Skin of body (tissue), 2 donors: ENCODE results near the gene USP54. TPM values are rescaled to one million over a fixed set of nuclear protein-coding genes. Genes with fewer than 3 reads are reported as not detected.
A peak's percentile ranks its signal among the peaks of the same experiment; 100 is the strongest.

Experiments
- DNase-seq: peaks from one replicate; lab custom pipeline; 2025; lab: John Stamatoyannopoulos, UW
- total RNA-seq: library from RNA; depleted of rRNA; stranded (reverse); fragments of >200 nt; gene quantifications from one replicate; pipeline ENCODE4 v1.2.3, GENCODE V29; 2014

The USP54 gene
- total RNA-seq, 1 donor from 2014 or later, result 34.8 TPM

DNA sequence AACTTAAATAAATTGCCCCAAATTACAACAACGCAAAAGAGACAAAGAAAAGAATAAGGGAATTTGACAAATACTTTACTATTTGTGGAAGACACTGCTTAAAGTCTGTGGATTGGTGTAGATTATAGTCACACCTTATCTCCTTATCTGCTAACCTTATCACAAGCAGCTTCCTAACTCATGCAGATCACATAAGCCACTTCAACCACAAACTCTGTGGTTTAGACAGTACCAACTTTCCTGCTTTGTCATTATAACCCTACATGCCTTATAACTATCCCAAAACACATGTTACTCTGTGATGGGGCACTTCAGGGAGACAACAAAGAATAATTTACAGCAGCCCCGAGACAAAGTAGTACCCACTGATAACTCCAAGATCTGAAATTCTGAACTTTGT is 53.9 kb downstream of the USP54 start:
- no peak for DNase-seq

DNA sequence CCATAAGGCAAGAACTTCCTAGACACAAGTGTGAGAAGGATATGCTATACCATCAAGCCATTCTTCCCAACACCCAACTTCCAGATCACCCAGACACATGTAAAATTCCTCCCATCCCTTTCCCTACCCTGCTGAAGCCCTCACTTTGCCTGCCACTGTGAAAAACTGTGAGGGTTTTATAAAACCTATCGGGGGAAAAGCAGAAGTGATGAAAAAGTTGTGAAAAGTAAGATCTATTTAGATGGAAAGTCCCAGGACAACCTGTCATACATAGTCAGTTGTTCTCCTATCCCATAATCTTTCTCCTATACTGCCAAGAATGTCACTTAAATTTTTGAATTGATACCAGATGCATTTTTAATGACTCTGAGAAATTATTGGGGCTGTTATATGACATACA is 56.3 kb downstream of the USP54 start:
- no peak for DNase-seq

DNA sequence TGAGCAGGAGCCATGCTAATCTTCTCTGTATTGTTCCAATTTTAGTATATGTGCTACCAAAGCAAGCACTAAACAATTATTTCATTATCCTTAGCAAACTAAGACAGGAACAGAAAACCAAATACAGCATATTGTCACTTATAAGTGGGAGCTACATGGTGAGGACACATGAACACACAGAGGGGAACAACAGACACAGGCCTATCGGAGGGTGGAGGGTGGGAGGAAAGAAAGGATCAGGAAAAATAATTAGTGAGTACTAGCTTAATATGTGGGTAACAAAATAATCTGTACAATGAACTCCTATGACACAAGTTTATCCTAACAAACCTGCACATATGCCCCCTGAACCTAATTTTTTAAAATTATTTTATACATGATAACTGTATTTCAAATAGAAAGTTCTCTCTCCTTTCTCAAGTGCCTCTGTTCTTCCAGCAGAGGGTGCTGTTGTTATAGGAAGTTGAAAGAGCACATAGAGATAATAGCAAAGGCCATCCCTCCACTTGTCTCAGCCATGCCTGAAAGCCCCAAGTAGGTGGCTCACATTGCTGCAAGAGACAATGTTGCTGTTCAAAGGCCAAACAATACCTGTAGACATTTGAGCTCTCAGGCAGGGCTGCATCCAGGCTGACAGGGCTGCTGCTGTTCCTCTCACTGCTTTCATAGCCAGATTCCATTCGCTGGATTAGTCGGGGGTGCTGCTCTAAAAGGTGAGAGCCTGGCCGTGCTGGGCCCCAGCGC is 61.9 kb downstream of the USP54 start:
- peak; percentile 37 for DNase-seq

DNA sequence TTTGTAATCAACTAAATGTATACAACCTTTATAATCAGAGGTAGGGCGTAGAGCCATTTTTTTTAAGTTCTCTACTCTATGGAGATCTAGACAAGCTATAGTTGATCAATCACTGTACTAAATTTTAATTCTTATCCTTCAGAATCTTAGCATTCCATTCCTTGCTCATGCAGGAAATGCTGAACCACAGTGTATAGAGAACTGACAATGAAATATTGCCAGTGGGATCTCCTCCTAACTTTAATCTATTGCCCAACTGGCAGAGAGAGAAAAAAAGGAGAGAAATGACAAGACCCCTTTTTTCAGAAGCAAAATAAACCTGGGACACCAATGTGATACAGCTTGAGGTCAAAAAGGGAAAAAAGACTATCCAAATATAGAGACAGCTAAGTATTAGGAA is 68.9 kb downstream of the USP54 start:
- no peak for DNase-seq

DNA sequence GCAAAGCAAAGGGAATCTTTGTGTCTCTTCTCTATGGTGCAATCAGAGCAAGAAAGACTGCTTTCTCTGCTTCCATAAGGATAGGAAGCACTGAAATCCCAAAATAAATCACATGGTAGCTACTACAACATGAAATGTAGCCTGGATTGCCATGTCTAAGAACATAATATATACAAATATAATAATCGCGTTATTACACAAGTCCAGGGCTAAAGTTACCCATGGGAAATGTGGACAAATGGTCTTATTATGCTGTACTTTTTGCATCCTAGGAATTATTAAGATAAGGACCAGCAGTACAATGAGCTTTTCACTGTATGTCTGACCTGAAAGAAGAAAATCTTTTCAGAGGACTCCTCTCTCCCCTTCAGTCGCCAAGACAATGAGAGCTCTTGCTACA is 71.8 kb downstream of the USP54 start:
- no peak for DNase-seq

DNA sequence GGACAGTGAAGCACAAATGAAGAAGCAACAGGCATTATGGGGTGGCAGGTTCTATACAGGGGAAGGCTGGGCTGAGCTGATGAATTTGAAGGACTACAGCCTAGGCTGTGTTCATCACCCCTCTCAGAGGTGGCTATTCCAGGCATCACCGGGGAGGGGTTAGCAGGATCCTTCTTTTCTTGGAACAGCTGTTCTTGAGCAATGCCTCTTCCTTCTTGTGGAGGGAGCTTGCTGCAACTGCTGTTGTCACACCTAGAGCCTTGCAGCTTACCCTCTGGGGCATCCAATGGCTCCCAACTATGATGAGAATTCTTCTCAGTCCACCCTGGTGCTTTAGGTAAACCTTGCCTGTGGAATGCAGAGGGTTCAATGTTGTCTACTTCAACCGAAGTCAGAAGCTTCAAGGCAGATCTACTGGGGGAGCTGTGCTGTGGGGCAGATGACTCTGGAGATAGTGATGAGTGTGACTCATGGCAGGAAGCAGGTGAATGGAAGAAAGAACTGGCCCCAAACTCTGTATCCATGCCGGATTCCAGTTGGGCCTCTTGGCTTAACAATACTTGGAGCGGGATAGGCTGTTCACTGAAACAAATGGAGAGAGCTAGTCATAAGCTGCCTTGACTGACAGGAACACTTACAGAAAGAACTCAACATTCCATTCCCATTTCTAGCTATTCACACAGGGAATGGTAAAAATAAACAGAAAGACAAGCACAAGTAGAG is 73.8 kb downstream of the USP54 start:
- no peak for DNase-seq

DNA sequence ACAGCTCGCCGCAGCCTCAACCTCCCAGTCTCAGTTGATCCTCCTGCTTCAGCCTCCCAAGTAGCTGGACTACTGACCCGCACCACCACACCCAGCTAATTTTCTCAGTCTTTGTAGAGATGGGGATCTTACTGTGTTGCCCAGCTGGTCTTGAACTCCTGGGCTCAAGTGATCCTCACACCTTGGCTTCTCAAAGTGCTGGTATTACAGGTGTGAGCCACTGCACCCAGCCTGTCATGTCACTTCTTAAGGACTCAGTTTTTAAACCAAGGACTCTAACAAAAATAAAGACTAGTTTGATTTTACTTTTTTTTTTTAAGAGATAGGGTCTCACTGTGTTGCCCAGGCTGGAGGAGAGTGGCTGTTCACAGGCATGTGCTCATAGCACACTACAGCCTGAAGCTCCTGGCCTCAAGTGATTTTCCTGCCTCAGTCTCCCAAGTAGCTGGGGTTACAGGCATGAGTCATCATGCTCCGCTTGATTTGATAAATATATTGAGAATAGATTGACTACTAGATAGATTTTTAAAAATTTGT is 78.9 kb downstream of the USP54 start:
- no peak for DNase-seq

DNA sequence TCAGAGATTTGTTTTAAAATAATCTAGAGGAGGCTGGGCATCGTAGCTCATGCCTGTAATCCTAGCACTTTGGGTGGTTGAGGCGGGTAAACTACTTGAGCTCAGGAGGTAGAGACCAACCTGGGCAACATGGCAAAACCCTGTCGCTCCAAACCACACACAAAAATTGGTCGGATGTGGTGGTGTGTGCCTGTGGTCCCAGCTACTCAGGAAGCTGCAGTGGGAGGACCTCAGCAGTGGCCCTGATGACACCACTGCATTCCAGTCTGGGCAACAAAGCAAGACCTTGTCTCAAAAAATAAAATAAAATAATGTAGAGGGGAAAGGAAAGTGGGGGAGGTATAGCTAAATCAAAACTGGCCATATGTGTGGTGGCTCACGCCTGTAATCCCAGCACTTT is 81.4 kb downstream of the USP54 start:
- no peak for DNase-seq

DNA sequence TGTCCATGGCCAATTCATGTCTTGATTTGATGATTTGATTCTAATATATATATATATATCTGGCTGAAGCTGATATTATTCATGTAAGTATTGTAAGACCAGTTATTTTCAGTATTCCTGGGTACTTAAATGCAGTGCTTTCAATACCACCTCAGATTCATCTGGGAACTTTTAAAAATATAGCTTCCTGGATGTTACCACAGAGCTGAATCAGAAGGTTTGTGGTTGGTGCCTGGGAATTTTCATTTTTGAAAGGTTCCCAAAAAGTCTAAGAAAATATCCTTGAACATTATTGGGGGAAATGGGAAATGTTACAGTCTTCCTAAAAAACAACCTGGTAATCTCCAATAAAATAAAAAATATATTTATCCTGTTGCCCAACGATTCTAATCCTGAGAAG is 84.7 kb downstream of the USP54 start:
- DNase-seq, result no peak

DNA sequence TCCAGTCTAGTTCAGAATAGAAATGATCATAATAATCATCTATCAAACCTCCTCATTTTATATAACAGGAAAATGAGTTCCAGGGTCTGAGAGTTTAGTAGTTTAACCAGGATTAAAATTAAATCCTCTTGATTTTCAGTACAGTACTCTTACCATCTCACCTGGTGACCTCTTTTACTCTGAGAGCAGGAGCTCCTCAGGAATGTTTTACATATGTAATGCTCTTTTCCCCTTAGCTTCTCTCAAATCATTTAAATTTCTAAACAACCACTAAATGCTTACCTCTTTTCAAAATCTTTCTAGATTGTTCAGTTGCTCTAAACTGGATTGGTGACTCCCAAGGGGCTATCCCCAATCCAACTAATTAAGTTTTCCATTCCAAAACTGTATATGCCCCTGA is 85.1 kb downstream of the USP54 start:
- DNase-seq, result no peak

DNA sequence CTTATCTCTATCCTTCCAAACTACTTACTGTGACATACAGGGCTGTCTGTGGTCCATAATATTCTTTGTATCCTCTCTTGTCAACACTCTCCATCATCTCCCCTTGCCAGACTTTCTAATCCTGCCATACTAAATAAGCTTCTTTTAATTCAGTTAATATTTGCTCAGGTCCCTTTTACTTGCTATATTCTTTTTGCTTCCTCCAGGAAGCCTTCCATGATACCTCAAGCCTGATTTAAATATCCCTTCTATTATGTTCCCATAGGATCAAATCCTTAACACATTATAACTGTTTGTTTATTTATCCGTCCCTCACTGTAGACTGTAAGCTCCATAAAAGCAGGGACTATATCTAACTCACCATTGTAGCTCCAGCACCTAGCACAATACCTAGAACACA is 88.1 kb downstream of the USP54 start:
- no peak for DNase-seq

DNA sequence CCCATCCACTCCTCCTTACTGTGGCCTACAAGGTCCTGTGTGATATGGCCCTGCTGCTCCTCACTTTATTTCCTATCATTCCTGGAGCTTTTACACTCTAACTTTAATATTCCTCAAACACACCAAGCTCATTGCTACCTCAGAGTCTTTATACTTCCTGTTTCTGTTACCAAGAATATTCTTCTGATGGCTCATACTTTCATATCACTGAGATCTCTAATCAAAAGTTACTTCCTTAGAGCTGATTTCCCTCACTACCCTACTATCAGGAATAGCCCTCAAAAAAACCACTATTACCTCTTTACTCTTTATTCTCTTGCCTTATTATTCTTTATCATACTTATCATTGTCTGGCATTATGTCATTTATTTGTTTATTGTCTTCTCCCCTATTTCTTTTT is 89.5 kb downstream of the USP54 start:
- no peak for DNase-seq

DNA sequence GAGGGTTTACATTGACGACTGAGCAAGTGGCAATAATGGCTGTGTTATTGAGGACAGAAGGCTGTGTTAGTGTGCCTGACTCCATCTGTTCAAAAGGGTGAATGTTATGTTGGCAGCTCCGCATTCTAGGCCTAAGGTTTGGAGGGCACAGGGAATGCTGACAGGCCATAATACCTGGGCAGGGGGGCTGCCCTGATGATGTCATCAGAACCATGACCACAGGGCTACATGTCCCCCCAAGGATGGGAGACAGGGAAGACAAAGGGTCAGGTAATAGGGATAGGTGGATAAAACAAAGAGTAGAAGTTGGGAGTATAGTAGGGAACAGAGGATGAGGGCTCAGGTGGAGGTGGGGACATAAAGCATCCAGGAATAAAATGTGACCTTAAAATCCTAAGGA is 93.5 kb downstream of the USP54 start:
- no peak for DNase-seq

DNA sequence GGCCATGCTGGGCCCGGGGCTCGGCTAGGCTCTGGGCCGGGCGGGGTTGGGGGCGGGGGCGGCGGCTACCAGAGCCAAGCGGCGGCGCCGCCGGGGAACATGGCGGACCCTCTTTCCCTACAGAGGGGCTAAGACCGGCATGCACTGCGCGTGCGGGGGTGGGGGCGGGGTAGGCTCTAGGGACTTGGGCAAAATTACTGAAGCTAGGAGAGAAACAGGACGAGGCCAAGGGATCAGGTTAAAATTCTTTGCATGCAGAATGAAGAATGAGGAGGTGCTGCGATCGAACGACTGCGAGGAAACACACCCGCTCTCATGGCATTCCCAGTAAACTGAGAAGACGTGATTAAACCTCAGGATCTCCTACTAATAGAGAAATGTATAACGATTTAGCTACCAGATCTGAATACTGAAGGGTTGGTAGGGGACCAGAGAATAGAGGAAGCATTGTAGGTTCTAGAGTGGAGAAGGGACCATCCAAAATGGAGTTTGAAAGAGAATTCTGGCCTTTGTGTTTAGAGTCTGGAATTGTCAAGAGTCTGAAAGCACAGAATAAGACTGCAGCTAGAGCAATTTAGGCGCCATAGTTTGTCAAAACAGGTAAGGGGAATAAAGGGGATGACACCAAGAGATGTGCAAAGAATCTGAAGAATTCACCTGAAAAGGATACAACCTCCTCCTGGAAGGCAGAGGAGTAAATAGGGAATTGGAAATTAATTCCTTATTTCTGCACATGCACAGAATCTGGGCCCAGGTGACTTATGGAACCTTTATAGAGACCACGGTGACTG is 95.1 kb downstream of the USP54 start, which contains the start of gene PPP3CB:
TSS of gene PPP3CB (minus strand) at position 141 of the 791 bp plus-strand sequence. CDS start at position 6, 135 bp downstream.
- DNase-seq, result peak; percentile 99

DNA sequence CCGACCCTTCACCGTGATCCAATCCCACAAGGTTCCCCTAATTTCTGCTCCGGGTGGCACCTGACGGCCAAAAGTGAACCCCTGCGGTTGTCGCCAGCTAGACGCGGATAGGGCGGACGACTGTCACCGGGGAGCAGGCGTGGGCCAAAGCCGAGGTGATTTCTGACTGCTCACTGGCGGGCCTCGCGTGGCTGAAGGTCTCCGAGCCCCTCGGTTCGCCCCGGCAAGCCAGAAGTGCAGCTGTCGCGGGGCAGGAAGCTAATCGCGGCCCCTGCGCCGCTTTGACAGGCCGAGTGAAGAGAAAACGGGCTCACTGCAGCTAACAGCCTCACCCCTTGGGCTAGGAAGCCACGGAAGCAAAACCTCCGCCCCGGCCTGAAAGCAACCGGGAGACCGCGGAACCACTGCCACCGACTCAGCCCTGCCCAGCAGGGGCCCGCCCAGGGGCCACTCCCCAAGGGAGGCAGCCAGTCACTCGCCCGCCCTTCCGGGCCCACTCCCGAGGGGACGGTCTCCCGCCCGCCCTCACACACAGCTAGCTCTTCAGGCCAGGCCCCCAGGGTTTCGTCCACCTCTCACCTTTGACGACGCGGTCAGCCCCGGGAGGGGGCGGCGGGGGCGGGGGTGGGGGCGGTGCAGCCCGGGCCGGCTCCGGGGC is 95.8 kb downstream of the USP54 start:
- DNase-seq, result peak; percentile 54

DNA sequence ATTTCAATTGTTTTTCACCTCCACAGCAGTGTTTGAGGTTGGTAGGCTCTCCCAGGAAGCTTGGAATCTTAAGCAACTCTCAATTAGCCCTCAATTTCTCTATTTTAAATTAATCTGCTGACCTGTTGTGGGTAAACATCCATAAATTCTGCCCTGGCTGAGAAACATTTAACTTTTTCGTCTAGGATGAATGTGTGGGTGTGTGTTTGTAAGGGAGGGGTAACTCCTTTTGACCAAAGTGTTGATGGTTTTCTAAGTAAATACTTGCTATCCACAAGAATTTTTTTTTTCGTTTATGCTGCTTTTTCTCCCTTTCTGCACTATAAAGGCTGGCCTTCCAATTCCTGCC is 96.3 kb downstream of the USP54 start:
- DNase-seq, result peak; percentile 41

DNA sequence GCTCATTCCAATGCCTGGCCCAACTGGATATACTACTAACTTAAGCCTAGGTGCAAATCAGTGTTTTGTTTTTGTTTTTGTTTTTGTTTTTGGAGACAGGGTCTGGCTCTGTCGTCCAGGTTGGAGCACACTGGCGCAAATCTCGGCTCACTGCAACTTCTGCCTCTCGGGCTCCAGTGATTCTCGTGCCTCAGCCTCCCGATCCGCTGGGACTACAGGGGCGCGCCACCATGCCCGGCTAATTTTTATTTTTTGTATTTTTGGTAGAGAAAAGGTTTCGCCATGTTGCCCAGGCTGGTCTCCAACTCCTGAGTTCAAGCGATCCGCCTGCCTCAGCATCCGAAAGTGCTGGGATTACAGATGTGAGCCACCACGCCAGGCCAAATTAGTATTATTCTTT is 96.9 kb downstream of the USP54 start:
- DNase-seq, result no peak

DNA sequence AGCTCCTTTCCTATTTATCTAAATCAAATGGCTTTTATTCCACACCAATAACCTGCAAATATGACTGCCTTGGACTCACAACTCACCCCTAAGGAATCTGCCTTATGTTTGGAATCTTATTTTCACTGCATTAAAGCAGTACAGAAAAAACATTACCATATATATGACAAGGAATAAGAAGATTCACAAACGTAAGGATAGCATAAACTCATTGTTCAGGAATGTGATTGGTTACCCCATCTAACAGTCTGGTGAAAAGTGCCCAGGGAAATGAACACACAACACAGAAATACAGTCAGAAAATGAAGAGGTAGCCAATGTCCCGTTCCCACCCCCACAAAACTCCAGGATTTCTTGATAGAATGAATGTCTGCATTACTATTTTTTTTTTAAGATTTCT is 97.4 kb downstream of the USP54 start:
- DNase-seq, result no peak

DNA sequence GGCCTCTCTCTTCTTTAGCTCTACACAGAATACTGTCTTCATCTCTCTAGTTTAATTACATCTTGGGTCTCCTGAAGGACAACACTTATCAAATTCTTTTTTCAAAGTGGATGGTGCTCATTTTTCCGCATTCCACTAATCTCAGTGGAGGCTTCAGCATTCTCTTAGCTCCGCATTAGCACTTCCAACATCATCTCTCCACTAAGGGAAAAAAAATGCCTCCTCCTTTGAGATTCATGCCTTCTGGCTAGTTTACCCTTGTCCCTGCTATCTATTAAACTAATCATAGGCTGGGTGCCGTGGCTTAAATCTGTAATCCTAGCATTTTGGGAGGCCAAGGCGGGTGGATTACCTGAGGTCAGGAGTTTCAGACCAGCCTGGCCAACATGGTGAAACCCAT is 104.5 kb downstream of the USP54 start:
- no peak for DNase-seq

DNA sequence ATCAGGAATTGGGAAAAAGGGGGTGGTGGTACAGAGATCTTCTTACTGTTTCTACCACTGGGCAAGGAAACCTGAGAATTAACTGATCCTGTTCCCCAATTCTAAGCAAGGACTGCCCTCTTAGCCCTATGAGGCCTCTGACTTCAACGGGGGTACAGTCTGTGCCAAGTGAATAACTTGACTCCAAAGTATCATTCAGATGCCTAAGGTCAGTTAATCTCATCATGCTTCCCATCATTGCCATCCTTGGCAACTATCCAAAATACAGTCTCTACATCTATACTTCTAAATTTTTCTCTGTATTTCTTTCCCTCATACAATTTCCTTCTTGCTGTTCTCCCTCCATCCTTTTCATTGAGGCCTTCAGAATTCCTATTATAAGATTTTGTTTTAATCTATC is 105.8 kb downstream of the USP54 start:
- no peak for DNase-seq

DNA sequence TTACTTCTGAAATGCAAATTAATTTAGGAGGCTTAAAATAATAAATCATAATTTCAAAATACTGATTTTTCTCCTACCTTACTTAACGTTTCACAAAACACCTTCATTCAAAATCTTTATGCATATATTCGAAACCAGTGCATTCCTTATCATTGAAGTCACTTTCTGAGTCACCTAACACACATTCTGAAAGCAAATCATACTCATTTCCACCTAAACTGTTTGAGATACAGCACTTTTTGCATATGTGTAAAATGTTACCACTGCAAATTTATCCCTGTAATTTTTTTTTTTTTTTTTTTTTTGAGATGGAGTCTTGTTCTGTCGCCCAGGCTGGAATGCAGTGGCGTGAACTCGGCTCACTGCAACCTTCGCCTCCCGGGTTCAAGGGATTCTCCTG is 111.0 kb downstream of the USP54 start:
- no peak for DNase-seq

DNA sequence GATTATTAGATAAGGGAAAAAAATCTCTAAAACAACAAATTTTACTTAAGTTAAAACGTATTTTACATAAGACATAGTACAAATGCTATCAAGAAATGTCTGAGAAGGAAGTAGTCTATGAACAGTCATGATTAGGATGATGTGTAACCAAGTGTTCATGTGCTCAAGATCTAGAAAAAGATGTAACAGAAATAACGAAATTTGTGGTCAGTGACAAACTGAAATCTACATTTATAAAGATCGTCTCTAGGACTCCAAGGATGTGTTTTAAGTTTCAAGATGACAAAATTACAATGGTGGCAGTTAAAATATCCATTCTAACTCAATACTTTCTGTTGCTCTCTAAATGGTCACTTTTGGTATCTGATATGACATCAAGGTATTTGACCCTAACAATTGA is 112.5 kb downstream of the USP54 start:
- no peak for DNase-seq
